ENCODE data around the gene TM9SF4. TPM values are rescaled to one million over a fixed set of nuclear protein-coding genes. Genes with fewer than 3 reads are reported as not detected.

The TM9SF4 gene
- total RNA-seq, 6 donors from 2014 or later, result 26.7 to 48.0 (median 37.1) TPM

DNA sequence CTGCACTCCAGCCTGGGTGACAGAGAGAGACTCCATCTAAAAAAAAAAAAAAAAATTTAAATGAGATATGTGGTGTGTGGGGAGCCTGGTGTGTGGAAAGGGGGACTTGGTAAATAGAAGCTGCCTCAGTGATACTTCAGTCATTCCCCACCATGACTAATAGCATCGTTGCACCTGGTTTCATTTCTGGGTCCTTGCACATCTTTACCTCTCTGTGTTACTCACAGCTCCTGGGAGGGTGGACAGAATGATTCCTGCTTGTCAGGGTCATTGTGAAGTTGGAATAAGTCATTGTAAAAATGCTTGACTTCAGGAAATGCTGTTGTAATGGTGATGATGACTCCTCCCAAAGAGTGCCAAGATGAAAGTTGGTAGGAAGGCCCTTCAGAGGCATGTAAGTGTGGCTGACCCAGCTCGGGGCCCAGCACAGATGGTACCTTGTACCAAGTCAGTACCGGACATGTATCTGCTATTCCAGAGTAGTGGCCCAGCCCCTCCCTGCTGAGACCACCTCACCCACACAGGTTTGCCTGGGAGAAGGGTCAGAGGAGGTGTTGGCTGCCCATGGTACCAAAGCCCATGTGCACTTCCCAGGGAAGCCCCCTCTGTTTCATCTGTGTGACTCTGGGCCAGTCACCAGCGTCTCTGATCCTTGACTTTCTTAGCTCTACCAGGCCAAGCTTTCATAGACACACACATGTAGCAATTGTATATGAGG is 49.6 kb downstream of the TM9SF4 start:
- Histone ChIP-seq H3K4me3 (no peak overlapping the region), H3K4me1 (peaks cover 13 to 18% (median 16%) of the 10 kb centered on the region in 4 donors), H3K27me3 (no peaks in the 10 kb centered on the region), H3K27ac (no peak overlapping the region), H3K36me3 (peaks cover 9 to 77% (median 54%) of the 10 kb centered on the region in 4 donors), H3K9me3 (no peaks in the 10 kb centered on the region)
- TF ChIP-seq POLR2AphosphoS5 (IDR thresholded peaks at IDR 0.05) (no peak), POLR2A (IDR thresholded peaks at IDR 0.05) (no peak), EP300 (IDR thresholded peaks at IDR 0.05) (no peak)
- TF ChIP-seq, protein P1, sequence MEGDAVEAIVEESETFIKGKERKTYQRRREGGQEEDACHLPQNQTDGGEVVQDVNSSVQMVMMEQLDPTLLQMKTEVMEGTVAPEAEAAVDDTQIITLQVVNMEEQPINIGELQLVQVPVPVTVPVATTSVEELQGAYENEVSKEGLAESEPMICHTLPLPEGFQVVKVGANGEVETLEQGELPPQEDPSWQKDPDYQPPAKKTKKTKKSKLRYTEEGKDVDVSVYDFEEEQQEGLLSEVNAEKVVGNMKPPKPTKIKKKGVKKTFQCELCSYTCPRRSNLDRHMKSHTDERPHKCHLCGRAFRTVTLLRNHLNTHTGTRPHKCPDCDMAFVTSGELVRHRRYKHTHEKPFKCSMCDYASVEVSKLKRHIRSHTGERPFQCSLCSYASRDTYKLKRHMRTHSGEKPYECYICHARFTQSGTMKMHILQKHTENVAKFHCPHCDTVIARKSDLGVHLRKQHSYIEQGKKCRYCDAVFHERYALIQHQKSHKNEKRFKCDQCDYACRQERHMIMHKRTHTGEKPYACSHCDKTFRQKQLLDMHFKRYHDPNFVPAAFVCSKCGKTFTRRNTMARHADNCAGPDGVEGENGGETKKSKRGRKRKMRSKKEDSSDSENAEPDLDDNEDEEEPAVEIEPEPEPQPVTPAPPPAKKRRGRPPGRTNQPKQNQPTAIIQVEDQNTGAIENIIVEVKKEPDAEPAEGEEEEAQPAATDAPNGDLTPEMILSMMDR (IDR thresholded peaks at IDR 0.05), result no peak
- 87 to 94% methylated on average over 4 of the region's 4 CpGs for WGBS, 2 donors
- ATAC-seq (ENCODE audit: low FRiP score in 2 of 2) (no peak), DNase-seq (no peak)

DNA sequence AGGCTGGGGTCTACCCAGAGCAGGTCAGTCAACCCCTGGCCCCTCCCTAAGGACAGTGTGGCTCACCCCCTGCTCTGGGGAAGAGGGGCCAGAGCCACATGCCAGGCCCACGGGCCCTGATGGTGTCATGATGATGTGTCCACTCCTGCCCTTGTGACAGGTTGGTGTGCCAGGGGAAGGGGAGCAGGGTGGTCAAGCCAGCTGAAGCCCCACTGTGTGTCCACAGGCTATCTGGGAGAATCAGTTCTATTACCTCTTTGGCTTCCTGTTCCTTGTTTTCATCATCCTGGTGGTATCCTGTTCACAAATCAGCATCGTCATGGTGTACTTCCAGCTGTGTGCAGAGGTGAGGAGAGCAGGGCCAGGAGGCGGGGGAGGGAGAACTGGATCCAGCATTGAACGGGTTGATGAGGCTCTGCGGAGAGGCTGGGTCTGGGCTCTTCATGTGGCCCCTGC is 50.3 kb downstream of the TM9SF4 start:
- Histone ChIP-seq H3K27ac (no peak overlapping the region), H3K27me3 (no peaks in the 10 kb centered on the region), H3K9me3 (no peaks in the 10 kb centered on the region), H3K4me1 (peaks cover 9 to 12% (median 11%) of the 10 kb centered on the region in 4 donors), H3K4me3 (no peak overlapping the region), H3K36me3 (peaks cover 9 to 81% (median 58%) of the 10 kb centered on the region in 4 donors)
- TF ChIP-seq EP300 (IDR thresholded peaks at IDR 0.05) (no peak), POLR2A (IDR thresholded peaks at IDR 0.05) (no peak), POLR2AphosphoS5 (IDR thresholded peaks at IDR 0.05) (no peak)
- TF ChIP-seq, protein P1 (IDR thresholded peaks at IDR 0.05), result no peak
- no peak for DNase-seq
- no peak for ATAC-seq (ENCODE audit: low FRiP score in 2 of 2)
- WGBS, 2 donors, result 88% methylated on average over 4 to 5 of the region's 5 CpGs

DNA sequence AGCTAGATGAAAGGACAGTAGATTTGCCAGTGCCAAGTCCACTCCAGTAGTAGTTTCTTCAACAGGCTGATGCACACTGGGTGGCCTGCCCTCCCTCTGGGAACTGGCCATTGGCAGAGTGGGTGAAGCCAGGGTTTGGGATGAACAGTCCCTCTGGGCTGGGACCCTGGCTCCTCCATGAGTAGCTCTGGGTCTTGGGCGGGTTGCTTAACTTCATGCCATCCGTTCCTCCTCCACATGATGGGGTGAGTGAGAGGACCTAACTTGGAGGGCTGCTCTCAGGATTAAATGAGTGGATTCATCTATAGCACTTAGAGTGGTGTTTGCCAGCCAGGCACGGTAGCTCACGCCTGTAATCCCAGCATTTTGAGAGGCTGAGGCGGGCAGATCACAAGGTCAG is 50.8 kb downstream of the TM9SF4 start:
- no peaks in the 10 kb centered on the region for H3K27me3 ChIP-seq
- 95 to 96% methylated on average over 4 to 5 of the region's 5 CpGs for WGBS, 2 donors
- ATAC-seq (ENCODE audit: low FRiP score in 2 of 2), result no peak
- H3K4me3 ChIP-seq, result no peak overlapping the region
- DNase-seq, result no peak
- no peak for TF ChIP-seq POLR2AphosphoS5 (IDR thresholded peaks at IDR 0.05)
- TF ChIP-seq, protein P1 (IDR thresholded peaks at IDR 0.05), result no peak
- TF ChIP-seq POLR2A (IDR thresholded peaks at IDR 0.05), result no peak
- TF ChIP-seq EP300 (IDR thresholded peaks at IDR 0.05), result no peak
- peaks cover 14 to 87% (median 64%) of the 10 kb centered on the region in 4 donors for H3K36me3 ChIP-seq
- no peaks in the 10 kb centered on the region for H3K9me3 ChIP-seq
- H3K4me1 ChIP-seq, result peaks cover 6 to 7% (median 6%) of the 10 kb centered on the region in 4 donors
- H3K27ac ChIP-seq, result no peak overlapping the region

DNA sequence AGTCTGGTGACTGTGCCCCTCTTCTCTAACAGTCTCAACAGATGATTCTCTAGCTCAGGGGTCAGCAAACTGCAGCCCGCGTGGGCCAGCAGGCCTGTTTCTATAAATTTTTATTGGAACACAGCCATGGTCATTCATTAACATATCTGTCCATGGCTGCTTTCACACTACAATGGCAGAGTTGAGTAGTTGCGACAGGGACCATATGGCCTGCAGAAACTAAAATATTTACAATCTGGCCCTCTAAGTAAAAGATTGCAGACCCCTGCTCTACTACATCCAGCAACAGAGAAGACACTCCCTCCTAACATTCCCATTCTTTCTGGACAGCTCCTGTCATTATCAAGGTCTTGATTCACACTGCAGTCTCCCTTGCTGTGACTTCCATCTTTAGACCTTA is 52.8 kb downstream of the TM9SF4 start:
- ATAC-seq (ENCODE audit: low FRiP score in 2 of 2) (no peak), DNase-seq (no peak)
- H3K36me3 ChIP-seq, result peaks cover 15 to 97% (median 80%) of the 10 kb centered on the region in 4 donors

More for the DNA sequence above, 52.8 kb downstream of the TM9SF4 start:
- Histone ChIP-seq H3K9me3 (no peaks in the 10 kb centered on the region), H3K4me1 (no peaks in the 10 kb centered on the region), H3K27ac (no peak overlapping the region), H3K4me3 (no peak overlapping the region), H3K27me3 (no peaks in the 10 kb centered on the region)
- 67 to 100% methylated on average over 3 of the region's 3 CpGs for WGBS, 2 donors
- TF ChIP-seq, protein P1 (IDR thresholded peaks at IDR 0.05), result no peak
- TF ChIP-seq POLR2A (IDR thresholded peaks at IDR 0.05), result no peak
- no peak for TF ChIP-seq EP300 (IDR thresholded peaks at IDR 0.05)

All from upper lobe of left lung (tissue), 6 donors.